Pancreas (tissue), 10 donors: ENCODE results near the gene SMIM22. TPM values are rescaled to one million over a fixed set of nuclear protein-coding genes. Genes with fewer than 3 reads are reported as not detected.
A peak's percentile ranks its signal among the peaks of the same experiment; 100 is the strongest.
"Not testable (repeated sequence)": the region's sequence is repeated elsewhere in the genome, so short reads cannot be mapped to it uniquely, and the experiment has no call there.

ENCODE experiments used
- ATAC-seq, 4 donors: fragments of 200-7000 bp; cut with Tn5 transposase; one replicate each; pipeline versions ENCODE4 v1.8.0 to v1.9.1; 2020; ENCODE audit warnings: mild to moderate bottlenecking in 4 of 4, moderate library complexity in 4 of 4
- DNase-seq, 6 donors: peaks; one replicate each; pipeline ENCODE4 v3.0.0-alpha.2; 2020
- FAIRE-seq: peaks from 2 replicates; lab custom pipeline; 2012; peaks lifted over from hg19 to GRCh38; lab: Jason Lieb, UNC
- H3K27ac ChIP-seq, 4 donors: fragments of 200-600 bp; sonication (generic); 1 replicate in 3 of 4; 2 replicates in 1 of 4; pipeline versions ENCODE4 v1.5.0 to v1.8.0; 2020
- H3K27me3 ChIP-seq, 4 donors: fragments of 200-600 bp; one replicate each; pipeline ENCODE4 v1.8.0; 2021
- H3K36me3 ChIP-seq, 3 donors: fragments of 200-600 bp; sonication (generic) in 1 of 3; one replicate each; pipeline versions ENCODE4 v1.5.0 to v1.8.0; 2020 to 2021
- H3K4me1 ChIP-seq, 3 donors: fragments of 200-600 bp; one replicate each; pipeline ENCODE4 v1.8.0; 2021
- H3K4me3 ChIP-seq, 4 donors: fragments of 200-600 bp; sonication (generic) in 2 of 4; one replicate each; pipeline versions ENCODE4 v1.5.0 to v1.8.0; 2020 to 2021
- H3K9me3 ChIP-seq, 4 donors: fragments of 200-600 bp; one replicate each; pipeline ENCODE4 v1.8.0; 2021
- CTCF ChIP-seq, 4 donors: fragments of 200-600 bp; sonication (generic) in 3 of 4; IDR thresholded peaks; one replicate each; pipeline versions ENCODE4 v1.5.0 to v1.8.0; 2021; ENCODE audit warnings: antibody characterized with exemption in 4 of 4
- WGBS, 2 donors: extraction: QIAGEN DNeasy Blood & Tissue Kit; methylation state at CpG; one replicate each; pipeline ENCODE4 v1.1.7; 2013; 5-methylcytosine and 5-hydroxymethylcytosine counted together
- intact Hi-C, 3 donors: fragments of 100-400 bp; cut with DNase I; formaldehyde crosslinking; loops; one replicate each; pipeline versions ENCODE4 v1.11.1 to v1.14.2; 2022
- polyA plus RNA-seq, 2 donors: library from polyadenylated mRNA; stranded (reverse); fragments of 200-250 nt; gene quantifications; one replicate each; pipeline ENCODE4 v1.2.3, GENCODE V29; 2013
- total RNA-seq, 6 donors: library from RNA; stranded (reverse); fragmentation: NEBNext Ultra II Directional in 4 of 6; extraction: Animal tissue kit (Norgen Biotek cat#: 25700) in 4 of 6; gene quantifications; one replicate each; pipeline versions ENCODE4 v1.2.1 to v1.2.4, GENCODE V29; 2021 to 2023
- donor health status: healthy with polysubstance abuse.
- donor health status: DM: no; HTN: no; CAD: no; lungs with moderate emphysema.
- donor health status: DM: no; HTN: no; CAD: no.
- donor health status: control.
- donor health status: control.
- donor health status: Bipolar disorder and iron deficiency.
- donor health status: DM: yes; HTN: yes; CAD: no.
- donor health status: DM: no; HTN: no; CAD: no.
- donor health status: DM: no; HTN: no; CAD: no.
- donor health status: DM: yes; HTN: yes; CAD: no.

The SMIM22 gene
- total and polyA plus RNA-seq, 8 donors = 49.2 to 367 (median 65.5) TPM

GRCh38 chr16:4783251-4783950, 11.8 kb upstream of the SMIM22 start:
- FAIRE-seq = no peak
- Histone ChIP-seq H3K9me3 (no peaks in the 10 kb centered on the region), H3K36me3 (no peaks in the 10 kb centered on the region), H3K27ac (no peak overlapping the region), H3K4me3 (no peak overlapping the region), H3K4me1 (peaks cover 2 to 4% (median 3%) of the 10 kb centered on the region in 3 donors), H3K27me3 (no peaks in the 10 kb centered on the region)
- ATAC-seq = no peak
- DNase-seq = peak in 1 of 6 donors; percentile 63
- 85 to 86% methylated on average over 23 to 25 of the region's 25 CpGs for WGBS, 2 donors
- intact Hi-C loops = no loop called here
- TF ChIP-seq CTCF (IDR thresholded peaks at IDR 0.05) = no peak

DNA sequence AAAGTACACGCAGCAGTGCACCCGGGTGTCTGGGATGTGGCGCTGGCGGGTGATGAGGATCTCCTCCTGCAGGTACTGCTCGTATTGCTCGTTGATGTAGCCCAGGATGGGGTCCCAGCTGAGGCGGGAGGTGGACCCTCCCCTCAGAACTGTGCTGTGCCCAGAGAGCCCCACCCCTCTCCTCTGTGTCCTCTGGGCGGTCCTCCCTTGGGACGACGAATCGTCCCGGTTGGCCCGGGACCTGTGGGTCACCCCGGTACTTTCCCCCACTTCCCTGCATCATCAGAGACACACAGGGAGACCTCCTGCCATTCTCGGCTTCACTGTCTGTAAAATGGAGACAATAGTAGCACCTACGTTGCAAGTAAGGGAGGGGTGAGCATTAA, 11.2 kb upstream of the SMIM22 start:
- intact Hi-C loops = no loop called here
- ATAC-seq = no peak
- Histone ChIP-seq H3K27me3 (no peaks in the 10 kb centered on the region), H3K36me3 (no peaks in the 10 kb centered on the region), H3K9me3 (no peaks in the 10 kb centered on the region), H3K4me1 (peaks cover 3 to 8% (median 5%) of the 10 kb centered on the region in 3 donors), H3K4me3 (no peak overlapping the region), H3K27ac (no peak overlapping the region)
- 70 to 71% methylated on average over 16 of the region's 16 CpGs for WGBS, 2 donors
- no peak for TF ChIP-seq CTCF (IDR thresholded peaks at IDR 0.05)
- FAIRE-seq = no peak
- DNase-seq = no peak

- DNase-seq, ATAC-seq: not testable (repeated sequence)
- 85 to 89% methylated on average over 14 of the region's 14 CpGs for WGBS, 2 donors
These were observed 10.7 kb upstream of the SMIM22 start for GRCh38 chr16:4784444-4784987.

GRCh38 chr16:4785758-4786433, 9.3 kb upstream of the SMIM22 start:
- no peak overlapping the region for H3K27ac ChIP-seq
- no peak for TF ChIP-seq CTCF (IDR thresholded peaks at IDR 0.05)
- intact Hi-C loops = no loop called here
- H3K36me3 ChIP-seq = no peaks in the 10 kb centered on the region
- no peak overlapping the region for H3K4me3 ChIP-seq
- no peaks in the 10 kb centered on the region for H3K9me3 ChIP-seq
- no peaks in the 10 kb centered on the region for H3K27me3 ChIP-seq
- 89% methylated on average over 23 of the region's 23 CpGs for WGBS, 2 donors
- FAIRE-seq (no peak), DNase-seq (no peak), ATAC-seq (no peak)
- H3K4me1 ChIP-seq = peaks cover 3 to 8% (median 5%) of the 10 kb centered on the region in 3 donors

More at GRCh38 chr16:4784444-4784987, 10.7 kb upstream of the SMIM22 start:
- H3K9me3 ChIP-seq, H3K27ac ChIP-seq, H3K4me3 ChIP-seq, FAIRE-seq, intact Hi-C loops, H3K36me3 ChIP-seq, H3K4me1 ChIP-seq, H3K27me3 ChIP-seq: not testable (repeated sequence)

- DNase-seq = no peak
- Histone ChIP-seq H3K36me3 (no peaks in the 10 kb centered on the region), H3K4me3 (no peak overlapping the region), H3K9me3 (no peaks in the 10 kb centered on the region), H3K27me3 (no peaks in the 10 kb centered on the region), H3K27ac (no peak overlapping the region), H3K4me1 (peaks cover 3 to 8% (median 5%) of the 10 kb centered on the region in 3 donors)
- TF ChIP-seq CTCF (IDR thresholded peaks at IDR 0.05) = no peak
- ATAC-seq = no peak
- WGBS, 2 donors = 90 to 98% methylated on average over 8 of the region's 8 CpGs
- intact Hi-C loops = no loop called here
- FAIRE-seq = no peak
These were observed 8.1 kb upstream of the SMIM22 start for GRCh38 chr16:4787068-4787467.
